Measurements from ENCODE around the gene NLGN4X.
A peak's percentile ranks its signal among the peaks of the same experiment; 100 is the strongest.

Gene NLGN4X

DNA sequence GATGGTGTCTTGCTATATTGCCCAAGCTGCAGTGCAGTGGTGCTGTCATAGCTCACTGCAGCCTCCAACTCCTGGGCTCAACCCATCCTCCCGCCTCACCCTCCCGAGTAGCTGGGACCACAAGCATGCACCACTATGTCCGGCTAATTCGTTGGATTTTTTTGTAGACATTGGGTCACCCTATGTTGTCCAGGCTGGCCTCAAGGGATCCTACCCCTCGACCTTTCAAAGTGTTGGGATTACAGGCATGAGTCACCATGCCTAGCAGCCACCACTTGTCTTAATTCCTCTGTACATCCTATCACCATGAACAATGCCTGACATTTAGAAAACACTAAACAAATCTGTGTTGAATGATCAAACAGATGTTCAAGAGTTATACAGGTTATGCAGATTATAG, 76.7 kb downstream of the NLGN4X start:
- no peak for DNase-seq (ENCODE audit: low read depth in 2 of 2)

DNA sequence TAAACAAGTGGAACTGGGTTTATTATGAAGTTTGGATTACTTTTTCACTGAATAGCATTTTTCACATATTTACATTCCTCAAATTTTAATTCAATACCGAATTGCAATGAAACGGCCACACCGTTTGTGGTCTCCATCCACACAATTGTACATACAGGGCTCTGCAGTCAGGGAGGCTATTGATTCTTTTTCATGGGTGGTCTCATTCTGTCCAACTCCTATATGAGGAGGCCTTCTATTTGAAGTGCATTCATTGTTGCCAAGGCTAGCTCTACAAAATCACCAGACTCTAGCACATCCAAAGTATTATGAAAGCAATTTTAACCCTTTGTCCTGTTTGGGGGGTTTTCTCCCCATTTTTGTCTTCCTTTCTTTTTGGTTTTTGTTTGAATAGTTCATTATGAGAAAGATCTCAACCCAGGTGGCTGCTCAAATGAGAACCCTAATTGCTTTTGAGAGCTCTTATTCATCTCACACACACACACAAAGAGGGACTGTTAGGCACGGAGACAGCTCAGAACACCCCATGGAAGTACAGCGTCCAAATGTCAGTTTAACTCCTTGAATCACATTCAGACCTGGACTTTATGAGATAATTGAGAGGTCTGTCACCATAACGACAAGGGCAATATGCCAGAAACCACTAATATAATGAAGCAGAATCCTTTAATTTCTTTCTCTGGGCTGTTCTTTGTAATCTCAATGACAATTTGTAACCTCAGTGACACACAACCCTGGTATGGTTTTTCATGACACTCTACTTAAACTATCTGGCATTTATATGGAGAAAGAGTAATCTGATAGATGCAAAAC, 79.4 kb downstream of the NLGN4X start:
- DNase-seq (ENCODE audit: low read depth in 2 of 2) = no peak

DNA sequence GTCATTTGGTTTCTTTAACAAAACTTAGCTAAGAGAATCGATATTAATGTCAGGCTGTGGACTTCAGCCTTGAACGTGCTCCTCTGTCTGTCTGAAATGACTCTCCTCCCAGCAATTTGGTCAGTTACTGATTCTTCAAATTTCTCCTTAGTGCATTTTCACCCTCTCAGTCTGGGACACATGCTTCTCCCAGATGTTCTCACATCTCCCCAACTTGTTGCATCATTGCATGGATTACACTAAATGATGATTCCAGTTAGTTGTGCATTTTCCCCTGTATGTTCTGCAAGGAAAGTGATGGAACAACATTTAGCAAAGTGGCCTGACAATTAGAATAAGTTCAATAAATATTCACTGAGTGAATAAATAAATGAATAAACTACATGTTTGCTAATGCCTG, 94.4 kb downstream of the NLGN4X start:
- no peak for DNase-seq (ENCODE audit: low read depth in 2 of 2)

DNA sequence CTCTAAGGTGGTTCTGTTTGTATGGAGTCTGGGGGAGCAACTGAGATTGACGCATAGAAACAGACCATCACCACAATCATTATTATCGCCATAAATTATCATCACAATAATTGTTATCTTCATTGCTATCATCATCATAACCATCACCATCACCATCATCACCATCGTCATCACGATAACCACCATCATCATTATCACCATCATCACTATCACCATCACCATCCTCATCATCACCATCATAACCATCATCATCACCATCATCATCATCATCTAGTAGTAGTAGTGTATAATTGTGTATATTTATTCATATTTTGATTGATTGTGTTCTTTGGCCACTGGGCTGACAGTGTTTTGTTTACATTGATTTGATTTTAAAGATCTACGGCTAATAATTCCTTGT, 95.7 kb downstream of the NLGN4X start:
- no peak for DNase-seq (ENCODE audit: low read depth in 2 of 2)

DNA sequence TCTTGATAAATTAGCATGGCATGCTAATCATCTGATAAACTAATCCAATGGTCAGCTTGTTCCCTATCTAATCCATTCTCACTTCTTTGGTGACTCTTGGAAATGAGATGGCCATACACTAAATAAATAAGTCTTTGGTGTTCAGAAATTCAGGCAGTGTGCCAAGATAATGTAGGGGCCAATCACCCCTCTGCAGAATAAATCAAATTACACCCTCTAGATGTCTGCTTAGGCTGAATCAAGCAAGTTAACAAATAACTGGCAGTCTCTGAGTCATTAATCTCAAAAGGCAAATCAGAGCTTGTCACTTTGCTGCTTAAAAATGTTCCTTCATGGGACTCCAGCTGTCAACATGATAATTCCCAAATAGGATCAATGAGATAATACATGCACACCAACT, 97.4 kb downstream of the NLGN4X start:
- no peak for DNase-seq (ENCODE audit: low read depth in 2 of 2)

DNA sequence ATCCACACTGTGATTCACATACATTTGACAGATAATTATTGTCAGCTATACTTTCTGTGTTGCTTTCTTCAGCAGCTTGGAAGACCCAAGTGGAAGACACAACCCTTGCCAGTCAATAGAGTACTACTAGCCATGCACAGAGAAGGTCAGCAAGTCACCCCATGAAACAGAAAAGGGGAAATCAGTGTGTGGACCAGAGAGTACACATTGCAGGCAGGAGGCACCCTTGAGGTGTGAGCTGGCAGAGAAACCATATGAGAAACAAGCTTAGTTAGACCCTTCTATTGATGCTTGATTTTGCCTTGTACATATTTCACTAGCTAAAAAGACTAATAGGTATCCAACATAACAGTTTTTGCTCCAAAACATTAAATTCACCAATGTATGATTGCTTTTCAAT, 99.5 kb downstream of the NLGN4X start:
- DNase-seq (ENCODE audit: low read depth in 2 of 2) = no peak

DNA sequence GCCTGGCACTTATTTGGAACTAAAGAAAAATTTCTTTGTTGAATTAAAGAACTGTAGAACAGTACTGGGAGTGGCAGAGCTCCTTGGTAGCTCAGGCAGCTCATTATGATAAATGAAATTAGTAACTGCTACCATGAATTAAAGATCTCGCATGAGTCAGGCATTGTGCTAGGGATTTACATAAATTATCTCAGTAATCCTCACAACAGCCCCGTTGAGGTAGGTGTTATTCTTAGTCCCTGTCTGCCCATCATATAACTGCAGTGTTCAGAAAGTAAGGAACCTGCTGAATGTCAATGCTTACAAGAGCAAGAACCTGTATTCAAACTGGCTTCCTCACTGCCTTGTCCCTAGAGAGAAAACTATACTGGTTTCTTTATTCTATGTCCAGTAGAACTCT, 108.3 kb downstream of the NLGN4X start:
- DNase-seq (ENCODE audit: low read depth in 2 of 2) = no peak

DNA sequence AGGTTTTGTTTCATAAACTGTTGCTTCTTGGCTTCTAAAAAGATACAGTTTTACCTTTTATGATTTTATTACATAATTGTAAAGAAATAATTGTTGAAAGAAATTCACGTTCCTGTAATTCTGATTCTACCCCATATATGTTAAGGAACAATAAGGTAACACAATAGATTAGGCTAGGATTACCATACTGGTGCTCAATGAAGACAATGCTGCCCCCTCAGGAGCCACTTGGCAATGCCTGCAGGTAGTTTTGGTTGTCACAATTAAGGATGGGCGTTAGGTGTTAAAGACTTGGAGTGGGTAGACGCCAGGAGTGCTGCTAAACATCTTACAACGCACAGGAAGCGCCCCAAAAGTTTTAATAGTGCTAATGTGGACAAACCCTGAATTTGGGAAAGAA, 133.2 kb downstream of the NLGN4X start:
- DNase-seq (ENCODE audit: low read depth in 2 of 2) = no peak

DNA sequence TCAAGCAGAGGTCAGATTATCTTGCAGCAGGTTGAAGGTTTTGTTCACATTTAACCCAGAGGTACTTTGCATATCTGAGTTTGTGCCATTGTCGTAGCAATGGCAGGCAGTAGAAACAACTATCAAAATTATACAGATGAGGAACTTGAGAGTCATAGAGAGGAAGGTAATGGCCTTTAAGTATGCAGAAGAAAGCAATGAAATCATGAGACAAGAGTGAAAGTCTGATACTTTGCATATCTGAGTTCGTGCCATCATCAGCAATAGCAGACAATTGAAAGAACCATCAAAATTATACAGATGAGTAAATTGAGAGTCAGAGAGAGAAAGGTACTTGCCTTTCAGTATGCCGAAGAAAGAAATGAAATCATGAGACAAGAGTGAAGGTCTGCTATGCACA, 154.1 kb downstream of the NLGN4X start:
- no peak for DNase-seq (ENCODE audit: low read depth in 2 of 2)

DNA sequence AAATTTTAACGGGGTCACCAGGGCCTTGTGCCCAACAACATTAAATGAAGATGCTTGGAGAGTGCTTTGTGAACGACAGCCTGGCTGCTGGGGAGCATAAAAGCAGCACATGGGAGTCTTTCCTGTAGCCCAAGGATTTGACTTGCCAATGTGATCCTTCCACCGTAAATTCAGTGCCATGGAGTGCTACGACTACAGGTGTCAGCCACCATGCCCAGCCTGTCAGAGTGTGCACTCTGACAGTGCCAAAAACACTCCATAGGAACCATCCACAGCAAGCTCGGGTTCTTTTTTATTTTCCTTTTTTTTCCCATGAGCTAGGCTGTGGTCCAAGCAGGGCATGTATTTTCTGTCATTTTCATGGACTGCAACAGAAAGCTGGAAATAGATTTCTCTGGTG, 156.9 kb downstream of the NLGN4X start:
- no peak for DNase-seq (ENCODE audit: low read depth in 2 of 2)

DNA sequence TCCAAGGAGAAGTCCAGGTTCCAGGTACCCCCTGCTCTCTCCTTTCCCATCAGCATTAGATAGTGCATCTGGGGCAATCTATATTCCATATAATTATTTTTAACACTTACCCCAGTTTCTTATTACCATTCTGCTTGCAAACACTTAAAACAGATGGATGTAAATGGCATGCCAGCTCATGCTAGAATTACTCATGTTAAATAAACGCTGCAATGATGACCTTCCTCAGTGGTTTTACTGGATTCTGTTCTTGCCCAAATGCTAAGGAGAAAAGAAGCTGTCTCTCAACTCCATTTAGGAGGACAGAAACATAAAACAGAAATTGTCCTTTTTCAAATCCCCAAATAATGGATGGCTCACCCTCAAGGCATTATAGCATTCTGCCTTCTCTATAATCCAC, 161.1 kb downstream of the NLGN4X start:
- DNase-seq (ENCODE audit: low read depth in 2 of 2) = peak in 1 of 2 experiments; percentile 2

DNA sequence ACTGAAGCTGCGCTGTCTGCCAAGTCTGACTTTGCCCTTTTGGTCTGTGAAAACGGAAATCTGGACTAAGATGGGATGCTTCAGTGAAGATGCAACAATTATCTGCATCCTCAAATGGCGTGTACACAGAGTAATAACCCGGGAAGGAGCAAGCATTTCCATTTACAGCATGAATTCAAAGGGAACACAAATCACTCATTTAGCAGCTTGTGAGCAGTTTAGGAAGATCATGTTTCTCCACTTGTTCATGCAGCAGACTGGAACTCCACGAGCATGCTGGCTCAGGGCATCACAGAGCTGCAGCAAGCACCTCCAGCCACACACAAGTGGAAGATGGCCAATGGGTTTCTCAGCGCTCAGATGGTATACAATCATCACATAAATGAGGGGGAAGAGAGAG, 175.5 kb downstream of the NLGN4X start:
- no peak for DNase-seq (ENCODE audit: low read depth in 2 of 2)

DNA sequence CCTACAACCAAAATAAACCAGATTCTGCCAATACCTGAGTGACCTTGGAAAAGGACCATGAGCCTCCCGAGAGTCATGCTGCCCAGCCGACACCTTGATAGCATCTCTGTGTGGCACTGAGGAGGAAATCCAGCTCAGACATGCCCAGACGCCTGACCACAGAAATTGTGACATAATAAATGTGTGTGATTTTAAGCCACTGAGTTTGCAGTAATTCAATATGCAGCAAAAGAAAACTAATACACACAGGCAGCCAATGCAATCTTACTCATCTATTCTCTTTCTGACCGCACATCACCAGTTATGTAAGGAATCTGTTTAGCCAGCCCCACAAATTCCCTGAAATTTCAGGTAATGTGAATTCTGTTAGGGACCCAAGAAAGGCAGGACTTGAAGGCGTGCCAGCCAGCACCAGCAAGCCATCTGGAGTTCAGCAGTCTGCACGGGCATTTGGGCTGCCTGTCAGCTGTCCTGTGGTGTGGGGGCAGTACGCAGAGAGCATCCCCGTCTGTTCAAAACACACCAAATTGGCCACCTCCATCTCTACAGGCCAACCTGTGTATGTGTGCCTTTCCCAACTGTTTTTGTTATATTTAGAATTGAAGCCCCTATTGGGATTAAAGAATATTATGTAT, 176.4 kb downstream of the NLGN4X start:
- DNase-seq (ENCODE audit: low read depth in 2 of 2) = no peak

DNA sequence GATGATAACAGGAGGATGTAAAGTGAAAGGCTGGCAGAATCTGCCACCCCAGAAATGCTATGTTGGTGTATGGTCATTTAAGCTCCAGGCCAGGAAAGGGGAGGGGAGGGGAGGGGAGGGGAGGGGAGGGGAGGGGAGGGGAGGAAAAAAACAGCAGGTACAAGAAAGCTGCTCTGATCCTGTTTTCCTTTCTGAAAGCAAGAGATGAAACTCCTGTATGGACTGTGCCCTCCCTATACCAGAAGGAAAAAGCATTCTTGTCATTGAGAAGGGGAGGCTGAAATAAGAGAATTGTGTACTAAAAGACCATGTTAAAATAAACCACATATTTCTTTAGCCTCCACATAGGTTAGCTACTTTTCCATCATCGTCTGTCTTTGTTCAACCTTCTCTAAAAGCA, 179.5 kb downstream of the NLGN4X start:
- no peak for DNase-seq (ENCODE audit: low read depth in 2 of 2)

DNA sequence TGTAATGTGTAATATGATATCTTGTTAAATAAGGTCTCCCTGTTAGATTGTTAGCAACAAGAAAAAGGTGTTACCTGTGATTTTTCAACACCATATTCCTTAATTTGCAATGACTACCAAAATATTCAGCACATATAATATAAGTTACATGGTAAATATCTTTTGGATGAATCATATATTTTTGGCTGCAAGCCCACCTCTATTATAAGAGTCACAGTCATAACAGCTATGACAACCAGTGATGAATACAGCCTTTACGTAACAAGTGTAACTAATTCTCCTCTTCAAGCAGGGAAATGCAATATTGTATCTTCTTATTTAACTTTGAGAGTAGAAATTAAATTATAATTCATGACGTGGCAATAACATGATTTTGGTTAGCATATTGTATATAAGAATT, 187.0 kb downstream of the NLGN4X start:
- peak in 1 of 2 experiments; percentile 2 for DNase-seq (ENCODE audit: low read depth in 2 of 2)

DNA sequence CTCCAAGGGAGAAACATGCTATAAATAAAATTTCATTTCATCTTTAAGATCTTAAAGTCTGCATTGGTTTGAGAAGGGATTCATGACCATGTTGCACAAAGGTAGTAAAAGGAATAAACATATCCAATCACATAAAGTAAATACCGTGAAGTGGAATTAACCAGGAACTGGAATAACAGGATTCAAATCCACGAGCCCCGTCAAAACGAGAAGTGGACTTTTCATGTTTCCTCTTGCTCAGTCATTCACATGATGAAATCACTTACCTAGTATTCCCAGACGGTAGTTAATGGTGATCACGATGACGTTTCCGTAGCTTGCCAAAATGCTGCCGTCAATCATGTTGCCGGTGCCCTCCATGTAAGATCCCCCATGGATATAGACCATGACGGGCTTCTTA, 199.7 kb downstream of the NLGN4X start:
- no peak for DNase-seq (ENCODE audit: low read depth in 2 of 2)

DNA sequence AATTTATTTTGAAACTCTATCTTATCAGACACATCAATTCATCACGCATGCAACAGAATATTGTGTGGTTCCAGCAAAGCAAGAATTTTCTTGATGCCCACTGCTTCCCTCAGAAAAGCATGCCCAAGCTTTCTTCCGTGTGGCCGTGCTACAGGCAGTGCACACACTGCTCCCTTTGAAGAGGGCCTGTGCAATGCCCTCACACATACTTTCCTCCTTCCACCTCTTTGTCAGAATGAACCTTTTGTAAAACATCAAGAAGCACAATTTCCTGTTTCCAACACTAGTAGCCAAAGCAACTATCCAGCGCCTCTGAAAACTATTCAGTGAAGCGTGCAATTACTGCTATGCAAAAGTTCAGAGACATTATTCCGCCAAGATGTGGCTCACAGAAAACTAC, 201.7 kb downstream of the NLGN4X start:
- no peak for DNase-seq (ENCODE audit: low read depth in 2 of 2)

DNA sequence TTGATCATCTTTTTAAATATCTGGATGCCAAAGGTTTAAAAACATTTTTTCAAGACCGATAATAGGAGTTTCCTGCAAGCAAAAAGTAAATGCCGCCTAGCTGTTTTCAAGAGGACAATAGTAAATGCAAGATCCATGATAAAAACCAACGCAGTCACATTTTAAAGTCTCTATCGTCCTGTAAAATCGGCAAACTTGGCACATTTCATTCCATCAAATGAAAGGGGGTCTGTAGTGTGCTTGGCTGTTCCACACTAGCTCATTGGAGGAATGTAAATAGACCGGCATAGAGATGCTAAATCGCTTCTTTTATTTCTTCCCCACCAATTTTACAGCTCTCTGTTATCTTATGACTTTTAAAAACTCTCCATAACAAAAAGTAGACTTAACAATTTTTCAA, 202.2 kb downstream of the NLGN4X start:
- no peak for DNase-seq (ENCODE audit: low read depth in 2 of 2)

DNA sequence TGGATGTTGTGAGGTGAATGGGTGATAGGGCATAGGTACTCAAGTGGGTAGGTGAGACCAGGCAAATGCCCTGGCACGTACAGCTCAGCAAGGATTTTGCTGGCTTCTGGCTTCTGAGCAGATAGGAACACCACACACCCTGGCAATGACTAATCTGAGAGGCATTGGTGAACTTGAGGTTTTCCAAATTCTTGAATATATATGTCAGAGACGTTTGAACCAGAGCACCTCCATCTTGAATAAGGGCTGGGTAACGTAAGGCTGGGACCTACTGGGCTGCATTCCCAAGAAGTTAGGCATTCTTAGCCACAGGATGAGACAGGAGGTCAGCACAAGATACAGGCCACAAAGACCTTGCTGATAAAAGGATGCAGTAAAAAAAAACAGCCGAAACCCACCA, 204.5 kb downstream of the NLGN4X start:
- peak in 1 of 2 experiments; percentile 24 for DNase-seq (ENCODE audit: low read depth in 2 of 2)

DNA sequence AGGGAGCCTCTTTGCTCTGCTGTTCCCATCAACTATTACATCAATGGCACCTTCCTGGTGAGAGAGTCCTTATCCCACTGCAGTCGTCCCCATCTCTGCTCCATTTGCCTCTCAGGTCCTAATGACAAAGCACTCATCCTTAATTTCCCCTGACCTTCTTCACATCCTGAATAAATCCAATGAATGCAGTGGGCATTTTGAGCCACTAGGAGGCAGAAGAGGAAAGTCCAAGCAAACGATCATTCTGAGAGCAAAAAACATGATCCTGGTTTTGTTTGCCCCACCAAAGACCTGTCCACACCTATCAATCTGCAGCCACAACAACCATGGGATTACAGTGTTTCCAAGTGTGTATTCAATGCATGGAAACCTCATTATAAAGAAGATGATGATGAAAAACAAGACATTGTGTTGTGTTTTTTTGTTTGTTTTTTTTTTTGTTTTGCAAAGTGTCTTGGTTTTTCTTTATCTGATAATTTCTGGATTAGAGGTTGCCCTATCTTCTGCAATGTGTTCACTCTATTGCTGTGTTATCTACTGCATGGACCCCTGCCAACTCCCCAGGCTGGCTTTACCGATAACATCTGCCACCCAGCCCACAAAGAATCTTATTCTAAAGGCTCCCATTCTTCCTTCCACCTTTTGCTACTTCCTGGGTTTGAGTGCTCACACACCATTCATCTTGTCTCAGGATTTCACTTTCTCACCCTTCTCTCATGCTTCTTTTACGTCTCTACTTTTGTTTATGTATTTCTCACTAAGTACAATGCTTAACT, 207.2 kb downstream of the NLGN4X start:
- DNase-seq (ENCODE audit: low read depth in 2 of 2) = no peak

DNA sequence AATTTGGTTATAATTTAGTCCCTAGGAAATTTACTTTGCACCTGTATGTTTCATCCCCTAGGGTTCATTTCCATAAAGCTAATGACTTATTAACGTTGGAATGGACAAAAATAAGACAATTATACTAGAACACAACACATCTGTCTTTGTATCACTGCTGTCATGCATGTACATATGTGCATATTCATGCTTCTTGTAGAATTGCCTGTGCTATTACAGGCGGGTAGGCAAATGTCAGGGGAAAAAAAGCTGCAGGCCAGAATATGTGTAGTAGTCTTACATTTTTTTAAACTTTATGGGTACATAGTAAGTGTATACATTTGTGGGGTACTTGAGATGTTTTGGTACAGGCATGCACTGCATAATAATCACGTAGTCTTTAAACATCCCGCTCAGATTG, 209.6 kb downstream of the NLGN4X start:
- no peak for DNase-seq (ENCODE audit: low read depth in 2 of 2)

DNA sequence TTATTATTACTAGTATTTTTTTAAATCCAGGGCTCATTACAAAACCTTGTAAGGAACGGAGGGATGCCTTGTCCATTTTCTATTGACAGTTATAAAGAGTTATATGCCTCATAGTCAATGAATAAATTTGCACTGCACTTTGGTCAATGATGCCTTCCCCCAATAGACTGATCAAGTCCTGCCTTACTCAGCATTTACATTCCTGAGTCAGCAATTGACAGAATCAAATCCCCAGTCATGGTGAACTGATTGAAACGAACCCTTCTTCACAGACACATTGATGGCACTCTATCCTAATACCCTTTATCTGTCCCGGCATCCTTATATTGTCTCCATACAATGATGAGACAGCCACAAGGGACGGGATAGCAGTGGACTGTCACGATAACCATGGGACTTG, 213.2 kb downstream of the NLGN4X start:
- DNase-seq (ENCODE audit: low read depth in 2 of 2) = no peak

DNA sequence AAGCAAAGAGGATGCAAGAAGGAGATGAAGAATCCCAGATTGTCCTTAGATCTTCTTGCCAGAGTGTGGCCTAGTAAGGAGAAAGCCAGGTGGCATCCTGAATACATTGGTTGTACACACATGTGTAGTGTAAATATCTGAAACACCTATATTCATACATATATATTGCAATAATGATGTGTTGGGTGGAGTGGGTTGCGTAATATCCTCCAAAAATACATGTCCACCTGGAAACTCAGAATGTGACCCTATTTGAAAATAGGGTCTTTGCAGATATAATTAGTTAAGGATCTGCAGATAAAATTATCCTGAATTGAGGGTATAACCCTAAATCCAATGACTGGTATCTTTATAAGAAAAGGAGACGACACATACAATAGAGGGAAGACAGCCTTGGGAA, 216.3 kb downstream of the NLGN4X start:
- no peak for DNase-seq (ENCODE audit: low read depth in 2 of 2)

Data from fibroblast of skin of left quadriceps (primary cell).